Measurements from ENCODE around the gene MYO3B. TPM values are rescaled to one million over a fixed set of nuclear protein-coding genes. Genes with fewer than 3 reads are reported as not detected.

MYO3B gene
- total RNA-seq, 1 experiment from 2014 or later, result 0.63 TPM

DNA sequence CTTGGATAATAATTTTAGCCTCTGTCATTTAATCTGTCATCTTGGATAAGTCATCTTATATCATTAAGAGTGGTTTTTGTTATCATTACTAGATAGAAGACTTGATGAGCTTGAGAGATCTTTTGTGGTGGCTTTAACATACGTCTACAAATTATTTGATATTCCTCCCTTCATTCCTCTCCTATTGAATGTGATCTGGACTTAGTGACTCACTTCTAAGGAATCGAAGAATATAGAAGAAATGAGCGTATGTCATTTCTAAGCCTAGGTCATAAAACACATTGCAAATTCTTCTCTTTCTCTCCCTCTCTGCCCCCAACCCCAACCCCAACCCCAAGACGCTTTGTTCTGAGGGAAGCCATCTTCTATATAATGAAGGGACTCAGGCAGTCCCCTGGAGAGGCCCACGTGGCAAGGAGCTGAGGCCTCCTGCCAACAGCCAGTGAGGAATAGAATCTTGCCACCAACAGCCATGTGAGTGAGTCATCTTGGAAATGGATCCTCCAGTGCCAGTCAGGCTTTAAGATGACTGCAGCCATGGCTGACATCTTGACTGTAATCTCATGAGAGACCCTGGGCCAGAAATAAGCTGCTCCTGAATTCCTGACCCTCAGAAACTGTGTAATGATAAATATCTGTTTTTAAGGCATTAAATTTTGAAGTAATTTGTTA lies 315.6 kb downstream of the MYO3B start:
- WGBS (ENCODE audit: extremely low coverage, insufficient read length, low lambda C conversion rate), result no CpG with 5 or more reads among the region's 5 CpGs
- no peaks in the 10 kb centered on the region for H4K20me1 ChIP-seq (ENCODE audit: control insufficient read depth, insufficient read depth, insufficient read length)

More for the DNA sequence above, 315.6 kb downstream of the MYO3B start:
- H3K4me2 ChIP-seq (ENCODE audit: insufficient read depth, insufficient read length, low read length), result no peak overlapping the region
- H2BK20ac ChIP-seq (ENCODE audit: low read depth, low read length, poor library complexity, severe bottlenecking), result no peak overlapping the region
- TF ChIP-seq, protein P1, sequence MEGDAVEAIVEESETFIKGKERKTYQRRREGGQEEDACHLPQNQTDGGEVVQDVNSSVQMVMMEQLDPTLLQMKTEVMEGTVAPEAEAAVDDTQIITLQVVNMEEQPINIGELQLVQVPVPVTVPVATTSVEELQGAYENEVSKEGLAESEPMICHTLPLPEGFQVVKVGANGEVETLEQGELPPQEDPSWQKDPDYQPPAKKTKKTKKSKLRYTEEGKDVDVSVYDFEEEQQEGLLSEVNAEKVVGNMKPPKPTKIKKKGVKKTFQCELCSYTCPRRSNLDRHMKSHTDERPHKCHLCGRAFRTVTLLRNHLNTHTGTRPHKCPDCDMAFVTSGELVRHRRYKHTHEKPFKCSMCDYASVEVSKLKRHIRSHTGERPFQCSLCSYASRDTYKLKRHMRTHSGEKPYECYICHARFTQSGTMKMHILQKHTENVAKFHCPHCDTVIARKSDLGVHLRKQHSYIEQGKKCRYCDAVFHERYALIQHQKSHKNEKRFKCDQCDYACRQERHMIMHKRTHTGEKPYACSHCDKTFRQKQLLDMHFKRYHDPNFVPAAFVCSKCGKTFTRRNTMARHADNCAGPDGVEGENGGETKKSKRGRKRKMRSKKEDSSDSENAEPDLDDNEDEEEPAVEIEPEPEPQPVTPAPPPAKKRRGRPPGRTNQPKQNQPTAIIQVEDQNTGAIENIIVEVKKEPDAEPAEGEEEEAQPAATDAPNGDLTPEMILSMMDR (conservative IDR thresholded peaks at IDR 0.05), result no peak
- H2AFZ ChIP-seq (ENCODE audit: low read length), result no peak overlapping the region
- peaks cover 35% of the 10 kb centered on the region for H3K27me3 Mint-ChIP-seq (ENCODE audit: low read depth)
- no peak overlapping the region for H2BK12ac ChIP-seq (ENCODE audit: insufficient read length, low read depth, low read length)
- H3K23me2 ChIP-seq (ENCODE audit: insufficient read length, low read depth, low read length, poor library complexity, severe bottlenecking), result no peaks in the 10 kb centered on the region
- H3K9me3 Mint-ChIP-seq, result no peaks in the 10 kb centered on the region
- no peak overlapping the region for H2BK15ac ChIP-seq (ENCODE audit: low read depth, low read length)
- no peak overlapping the region for H3K9ac ChIP-seq (ENCODE audit: extremely low read depth, insufficient read length, low read length)
- no peak overlapping the region for H3K18ac ChIP-seq (ENCODE audit: insufficient read length, low read depth, low read length)
- H4K91ac ChIP-seq (ENCODE audit: insufficient read length, low read depth, low read length), result no peak overlapping the region
- no peak overlapping the region for H3K14ac ChIP-seq (ENCODE audit: insufficient read depth, low read length)
- no peak overlapping the region for H3K27ac Mint-ChIP-seq
- no peaks in the 10 kb centered on the region for H3K79me1 ChIP-seq (ENCODE audit: insufficient read depth, low read depth, low read length, poor library complexity, severe bottlenecking)
- no peaks in the 10 kb centered on the region for H3K9me3 ChIP-seq (ENCODE audit: control insufficient read depth, low read depth, low read length)
- no peak overlapping the region for H2BK120ac ChIP-seq (ENCODE audit: low read depth, low read length, poor library complexity, severe bottlenecking)
- no peak overlapping the region for H3K4me3 Mint-ChIP-seq
- no peaks in the 10 kb centered on the region for H3K4me1 ChIP-seq (ENCODE audit: insufficient read depth, low read length)
- H3K27ac ChIP-seq (ENCODE audit: insufficient read length, low read depth, low read length), result no peak overlapping the region
- H3K27me3 ChIP-seq (ENCODE audit: insufficient read depth, low read length), result no peaks in the 10 kb centered on the region
- no peak overlapping the region for H3K4ac ChIP-seq (ENCODE audit: low read depth, low read length)
- no peak overlapping the region for H2AK5ac ChIP-seq (ENCODE audit: insufficient read length, low read length)
- H3T11ph ChIP-seq (ENCODE audit: low read length), result no peak overlapping the region
- H4K8ac ChIP-seq (replicated peaks; ENCODE audit: insufficient read length, low read depth, low read length), result no peak overlapping the region
- H3K36me3 Mint-ChIP-seq (ENCODE audit: insufficient read depth in 1 of 3, low read depth in 3 of 3), result no peaks in the 10 kb centered on the region
- H3K4me1 Mint-ChIP-seq, result peaks cover 2% of the 10 kb centered on the region in 2 experiments; a peak in 2 of 4 replicates
- H3K79me2 ChIP-seq (ENCODE audit: insufficient read depth, low read length), result no peaks in the 10 kb centered on the region
- H3K23ac ChIP-seq (ENCODE audit: insufficient read length, low read depth, low read length), result no peak overlapping the region
- DNase-seq, result no peak
- no peak overlapping the region for H4K5ac ChIP-seq (ENCODE audit: insufficient read length, low read depth, low read length)
- no peak overlapping the region for H3K56ac ChIP-seq (ENCODE audit: insufficient read length, low read depth, low read length)
- H2BK5ac ChIP-seq (ENCODE audit: insufficient read length, low read length), result no peak overlapping the region

All from H9 (cell line).